GM15510 (cell line): Measurements from ENCODE around the gene AFF2.

Experiments used
- POLR2A ChIP-seq: IDR thresholded peaks from 3 replicates; pipeline ENCODE4 v1.6.1; 2011; ENCODE audit warnings: borderline replicate concordance; ENCODE audit not compliant: insufficient read length; ENCODE audit errors: extremely low read depth

The AFF2 gene

DNA sequence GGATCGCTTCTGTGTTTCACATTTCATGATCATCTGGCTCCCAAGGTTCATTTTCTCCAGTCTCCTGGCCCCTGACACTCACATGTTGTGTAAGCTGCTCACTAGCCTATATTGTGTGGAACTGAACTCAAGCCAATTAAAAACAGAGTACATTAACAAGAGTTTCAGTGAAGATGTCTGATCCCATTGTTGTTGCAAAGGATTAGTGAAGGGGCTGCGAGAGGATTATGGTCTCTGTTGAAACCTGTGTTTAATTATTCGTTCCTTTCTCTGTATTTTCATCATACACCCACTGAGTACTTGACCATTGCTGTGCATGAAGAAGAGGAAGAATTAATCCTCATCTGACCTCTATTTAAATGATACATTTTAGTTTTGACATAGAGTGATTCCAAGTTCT is 54.7 kb downstream of the AFF2 start:
- no peak for TF ChIP-seq POLR2A

GRCh38 chrX:148555571-148556243 is 55.3 kb downstream of the AFF2 start:
- TF ChIP-seq POLR2A: no peak

- TF ChIP-seq POLR2A: no peak
These were observed 56.1 kb downstream of the AFF2 start for GRCh38 chrX:148556498-148556897.

- TF ChIP-seq POLR2A: no peak
These were observed 62.4 kb downstream of the AFF2 start for GRCh38 chrX:148562846-148563245.

GRCh38 chrX:148567229-148567628 is 66.8 kb downstream of the AFF2 start:
- no peak for TF ChIP-seq POLR2A

GRCh38 chrX:148567779-148568178 is 67.4 kb downstream of the AFF2 start:
- TF ChIP-seq POLR2A: no peak

DNA sequence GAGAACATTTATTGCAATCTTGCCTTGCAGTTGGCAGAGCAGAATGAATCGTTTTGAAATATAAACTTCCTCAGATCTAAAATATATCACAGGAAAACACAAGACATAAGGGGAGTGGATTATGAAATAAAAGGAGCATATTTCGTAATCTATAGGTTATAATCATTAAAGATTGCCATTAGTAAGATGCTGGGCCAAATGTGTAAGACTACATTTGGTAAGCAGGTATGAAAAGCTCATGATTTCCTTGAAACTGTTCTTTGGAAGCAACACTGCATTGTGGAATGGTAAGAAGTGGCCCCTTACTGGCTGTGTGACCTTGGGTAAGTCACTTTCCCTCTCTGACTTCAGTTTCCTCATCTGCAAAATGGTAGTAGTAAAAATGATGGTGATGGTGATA is 68.3 kb downstream of the AFF2 start:
- no peak for TF ChIP-seq POLR2A

- TF ChIP-seq POLR2A: no peak
These were observed 71.9 kb downstream of the AFF2 start for GRCh38 chrX:148572337-148572736.

- no peak for TF ChIP-seq POLR2A
These were observed 72.7 kb downstream of the AFF2 start for GRCh38 chrX:148573119-148573518.

GRCh38 chrX:148574237-148574973 is 74.0 kb downstream of the AFF2 start:
- TF ChIP-seq POLR2A: no peak

DNA sequence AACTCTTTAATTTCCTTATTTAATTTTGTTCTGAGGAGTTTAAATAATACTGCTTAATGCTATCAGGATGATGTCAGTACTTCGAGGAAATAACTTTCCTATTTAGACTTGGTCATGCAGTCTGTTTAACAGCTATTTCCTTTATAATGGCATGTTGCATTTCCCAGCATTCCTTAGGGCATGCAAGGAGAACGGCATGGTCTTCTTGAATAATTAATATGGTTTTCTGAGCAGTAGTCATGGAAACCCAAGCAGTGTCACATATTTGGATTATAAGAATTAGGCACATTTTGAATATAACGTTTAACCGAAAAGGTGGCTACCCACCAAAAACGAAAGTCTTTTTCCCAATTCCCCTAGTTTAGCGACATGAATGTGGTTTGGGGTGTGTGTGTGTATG is 76.0 kb downstream of the AFF2 start:
- TF ChIP-seq POLR2A: no peak

DNA sequence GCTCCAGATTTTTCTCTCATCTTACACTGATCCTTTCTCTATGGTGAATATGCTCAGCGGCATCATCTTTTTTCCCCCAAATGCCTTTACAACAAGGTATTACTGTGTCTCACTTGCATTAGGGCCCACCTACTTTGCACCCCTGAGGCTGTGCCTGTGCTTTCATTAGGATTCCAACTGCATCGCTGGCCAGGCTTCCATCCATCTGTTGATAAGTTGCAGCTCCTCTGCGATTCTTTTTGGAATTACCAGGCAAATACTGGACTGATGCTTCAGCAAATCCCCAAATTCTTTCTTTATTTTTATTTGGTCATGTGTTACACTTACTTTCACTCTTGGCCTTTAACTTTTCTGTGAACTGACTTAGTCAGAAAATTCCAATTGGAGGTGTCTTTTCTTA is 77.3 kb downstream of the AFF2 start:
- TF ChIP-seq POLR2A: no peak

DNA sequence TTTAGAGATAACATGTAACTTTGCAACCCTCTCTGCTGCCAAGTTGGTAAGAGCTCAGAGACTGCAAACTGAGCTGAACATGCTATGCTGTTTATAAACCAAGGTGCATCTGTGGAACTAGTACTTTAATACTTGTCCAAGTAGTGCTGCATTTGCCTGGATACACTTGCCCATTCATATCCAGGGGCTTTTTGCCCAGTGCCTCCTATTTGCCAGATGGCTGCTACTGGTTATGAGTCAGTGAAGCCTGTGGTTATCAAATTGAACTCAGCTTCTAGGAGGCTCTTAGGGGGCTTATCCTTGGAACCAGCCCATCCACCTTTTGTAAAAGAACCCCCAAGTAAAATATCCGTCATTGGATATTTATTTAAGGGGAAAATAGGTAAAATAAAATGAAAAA is 79.6 kb downstream of the AFF2 start:
- no peak for TF ChIP-seq POLR2A

DNA sequence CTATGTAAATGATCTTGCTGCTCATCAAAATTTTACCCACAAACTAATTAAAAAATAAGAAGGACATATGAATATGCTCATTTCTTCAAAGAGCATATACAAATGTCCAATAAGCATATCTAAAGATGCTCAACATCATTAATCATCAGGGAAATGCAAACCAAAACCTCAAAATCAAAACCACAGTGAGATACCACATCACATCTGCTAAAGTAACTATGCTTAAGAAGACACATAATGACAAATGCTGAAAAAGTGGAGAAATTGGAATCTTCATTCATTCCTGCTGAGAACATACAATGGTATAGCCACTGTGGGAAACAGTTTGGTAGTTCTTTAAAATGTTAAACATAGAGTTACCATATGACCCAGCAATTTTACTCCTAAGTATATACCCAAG is 81.9 kb downstream of the AFF2 start:
- no peak for TF ChIP-seq POLR2A

- TF ChIP-seq POLR2A: no peak
These were observed 88.4 kb downstream of the AFF2 start for GRCh38 chrX:148588649-148589310.

DNA sequence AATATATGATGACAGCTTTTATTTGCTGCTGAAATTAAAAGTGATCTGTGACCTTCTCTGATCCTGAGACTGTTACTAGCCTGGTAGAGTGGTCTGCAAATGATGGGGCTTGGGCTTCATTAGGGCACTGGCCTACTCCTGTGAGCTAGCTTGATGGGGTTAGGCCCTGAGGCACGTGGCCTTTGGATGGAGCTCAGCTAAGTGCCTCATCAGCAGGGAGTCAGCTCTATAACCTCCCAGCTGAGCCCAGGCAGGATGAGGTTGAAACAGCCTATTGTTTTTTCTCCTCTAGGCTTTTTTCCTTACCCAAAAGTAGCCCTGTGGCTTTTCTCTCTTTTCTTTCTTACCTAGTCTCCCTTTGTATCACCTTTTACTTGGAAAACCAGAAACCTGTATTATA is 92.2 kb downstream of the AFF2 start:
- TF ChIP-seq POLR2A: no peak
